Gastroesophageal sphincter (tissue), 4 donors: Measurements from ENCODE around the gene PSMD7. TPM values are rescaled to one million over a fixed set of nuclear protein-coding genes. Genes with fewer than 3 reads are reported as not detected.

Experiments used
- ATAC-seq: fragments of 150-250 bp; one replicate; pipeline ENCODE4 v1.9.1; 2016; ENCODE audit warnings: mild to moderate bottlenecking, moderate library complexity
- H3K27ac ChIP-seq, 4 donors: fragments of 200-600 bp; sonication (generic) in 3 of 4; 1 replicate in 3 of 4; 2 replicates in 1 of 4; pipeline ENCODE4 v1.5.1; 2016 to 2019
- H3K27me3 ChIP-seq: fragments of 200-600 bp; sonication (generic); one replicate; pipeline ENCODE4 v1.5.1; 2019
- H3K36me3 ChIP-seq, 2 donors: fragments of 200-600 bp; sonication (generic); one replicate each; pipeline ENCODE4 v1.5.1; 2019; ENCODE audit warnings: control low read depth in 1 of 2
- H3K4me1 ChIP-seq, 3 donors: fragments of 200-600 bp; sonication (generic); 1 replicate in 2 of 3; 2 replicates in 1 of 3; pipeline ENCODE4 v1.5.1; 2016 to 2019; ENCODE audit warnings: control low read depth in 2 of 3
- H3K4me3 ChIP-seq, 2 donors: fragments of 200-600 bp; sonication (generic); one replicate each; pipeline ENCODE4 v1.5.1; 2019; ENCODE audit warnings: mild to moderate bottlenecking in 1 of 2, moderate library complexity in 1 of 2
- H3K9me3 ChIP-seq, 3 donors: fragments of 200-600 bp; sonication (generic); one replicate each; pipeline ENCODE4 v1.5.1; 2017 to 2019; ENCODE audit warnings: control low read depth in 2 of 3
- EP300 ChIP-seq: sonication (generic); formaldehyde crosslinking; IDR thresholded peaks from one replicate; pipeline ENCODE4 v1.6.1; 2017; ENCODE audit warnings: antibody characterized with exemption, mild to moderate bottlenecking
- POLR2A ChIP-seq, 2 donors: fragments of 450-650 bp; IDR thresholded peaks; one replicate each; pipeline ENCODE4 v1.6.1; 2017; ENCODE audit warnings: antibody characterized with exemption in 2 of 2, mild to moderate bottlenecking in 2 of 2, moderate library complexity in 1 of 2
- POLR2AphosphoS5 ChIP-seq: sonication (generic); formaldehyde crosslinking; IDR thresholded peaks from one replicate; pipeline ENCODE4 v1.6.1; 2017; ENCODE audit warnings: antibody characterized with exemption
- WGBS, 2 donors: methylation state at CpG; one replicate each; pipeline ENCODE4 v1.1.5; 2018; ENCODE audit warnings: low coverage in 1 of 2; 5-methylcytosine and 5-hydroxymethylcytosine counted together
- total RNA-seq, 4 donors: library from RNA; depleted of rRNA; stranded (reverse); fragments of >200 nt; gene quantifications; one replicate each; pipeline ENCODE4 v1.1.0, GENCODE V29; 2016
- TF ChIP-seq, protein P1 (sequence below), 4 experiments: fragments of 200-600 bp in 2 of 4; fragments of 450-650 bp in 2 of 4; sonication (generic) in 1 of 4; IDR thresholded peaks; one replicate each; pipeline ENCODE4 v1.5.1; 2017 to 2019; ENCODE audit warnings: antibody characterized with exemption in 4 of 4, mild to moderate bottlenecking in 2 of 4, moderate library complexity in 2 of 4

PSMD7 gene
- total RNA-seq = 100 to 1,000 TPM in 3 of 4 donors, 10 to 100 TPM in 1; 70.5 to 111 (median 105) TPM

DNA sequence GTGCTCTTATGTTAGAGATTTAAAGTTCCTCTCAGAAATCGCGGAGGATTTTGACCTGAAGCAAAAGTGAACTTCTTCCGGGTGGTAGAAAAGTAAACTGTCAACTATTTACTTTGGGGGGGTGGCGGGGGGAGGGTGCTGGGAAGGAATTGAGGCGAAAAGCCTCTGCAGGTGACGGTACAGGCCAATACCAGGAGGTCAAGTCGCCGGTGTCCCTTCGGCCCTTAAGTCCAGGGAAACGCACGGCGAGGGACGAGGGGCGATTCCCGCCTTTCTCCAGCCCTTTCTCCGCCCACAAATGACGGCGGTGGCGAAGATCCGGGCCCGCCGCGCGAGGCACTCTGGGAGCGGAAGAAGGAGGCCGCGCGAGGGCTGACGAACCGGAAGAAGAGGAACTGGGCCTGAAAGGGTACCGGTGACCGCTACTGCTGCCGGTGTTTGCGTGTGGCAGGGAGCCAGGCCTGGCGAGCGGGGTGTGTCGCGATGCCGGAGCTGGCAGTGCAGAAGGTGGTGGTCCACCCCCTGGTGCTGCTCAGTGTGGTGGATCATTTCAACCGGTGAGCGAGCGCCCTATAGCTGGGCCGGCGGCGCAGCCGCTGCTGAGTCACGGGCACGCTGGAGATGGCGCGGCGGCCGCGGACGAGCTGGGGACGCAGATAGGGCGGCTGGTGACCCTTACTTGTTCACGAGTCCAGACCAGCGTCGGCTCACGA lies at the start of gene PSMD7:
TSS of gene PSMD7 (plus strand) at position 383 of the 713 bp plus-strand sequence. CDS start at position 484, 101 bp downstream.
- peak within 1 kb of the TSS; percentile 84 to 93 (median 93) for H3K27ac ChIP-seq
- peak; percentile 96 for ATAC-seq
- no peak for TF ChIP-seq EP300
- TF ChIP-seq POLR2AphosphoS5 = peak; percentile 90
- TF ChIP-seq POLR2A (IDR thresholded peaks at IDR 0.05) = peak; percentile 75 to 85
- TF ChIP-seq, protein P1, sequence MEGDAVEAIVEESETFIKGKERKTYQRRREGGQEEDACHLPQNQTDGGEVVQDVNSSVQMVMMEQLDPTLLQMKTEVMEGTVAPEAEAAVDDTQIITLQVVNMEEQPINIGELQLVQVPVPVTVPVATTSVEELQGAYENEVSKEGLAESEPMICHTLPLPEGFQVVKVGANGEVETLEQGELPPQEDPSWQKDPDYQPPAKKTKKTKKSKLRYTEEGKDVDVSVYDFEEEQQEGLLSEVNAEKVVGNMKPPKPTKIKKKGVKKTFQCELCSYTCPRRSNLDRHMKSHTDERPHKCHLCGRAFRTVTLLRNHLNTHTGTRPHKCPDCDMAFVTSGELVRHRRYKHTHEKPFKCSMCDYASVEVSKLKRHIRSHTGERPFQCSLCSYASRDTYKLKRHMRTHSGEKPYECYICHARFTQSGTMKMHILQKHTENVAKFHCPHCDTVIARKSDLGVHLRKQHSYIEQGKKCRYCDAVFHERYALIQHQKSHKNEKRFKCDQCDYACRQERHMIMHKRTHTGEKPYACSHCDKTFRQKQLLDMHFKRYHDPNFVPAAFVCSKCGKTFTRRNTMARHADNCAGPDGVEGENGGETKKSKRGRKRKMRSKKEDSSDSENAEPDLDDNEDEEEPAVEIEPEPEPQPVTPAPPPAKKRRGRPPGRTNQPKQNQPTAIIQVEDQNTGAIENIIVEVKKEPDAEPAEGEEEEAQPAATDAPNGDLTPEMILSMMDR (IDR thresholded peaks at IDR 0.05) = no peak
- 0 to 1% methylated on average over 14 to 19 of the region's 60 CpGs for WGBS, 2 donors
- H3K4me3 ChIP-seq = peak within 1 kb of the TSS; percentile 73 to 89
- H3K36me3 ChIP-seq = peaks cover 8 to 34% of the 10 kb centered on the region in 2 donors
- no peaks in the 10 kb centered on the region for H3K27me3 ChIP-seq
- peaks cover 6 to 43% (median 13%) of the 10 kb centered on the region in 3 donors for H3K4me1 ChIP-seq
- H3K9me3 ChIP-seq = peaks cover 0 to 6% (median 0%) of the 10 kb centered on the region in 3 donors

DNA sequence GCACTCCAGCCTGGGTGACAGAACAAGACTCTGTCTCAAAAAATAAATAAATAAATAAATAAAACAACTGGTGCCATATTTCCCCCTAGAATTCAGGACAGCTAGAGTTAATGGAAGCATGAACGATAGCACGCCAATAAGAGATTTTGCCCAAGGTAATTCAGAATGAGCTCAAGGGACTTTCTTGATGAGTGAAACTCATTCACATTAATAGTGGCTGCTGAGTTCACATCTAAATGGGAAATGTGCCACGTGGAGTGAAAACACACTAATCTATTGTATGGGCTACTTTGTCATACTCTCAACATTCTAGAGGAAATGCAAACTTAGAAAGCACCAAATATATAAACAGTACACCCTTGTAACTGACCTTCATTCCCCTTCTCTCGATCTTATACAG lies 47.4 kb upstream of the PSMD7 start:
- WGBS, 2 donors = 57 to 68% methylated on average over 4 of the region's 4 CpGs
- ATAC-seq = no peak
- Histone ChIP-seq H3K9me3 (no peaks in the 10 kb centered on the region), H3K4me1 (no peaks in the 10 kb centered on the region), H3K4me3 (no peak overlapping the region), H3K27ac (no peak overlapping the region), H3K27me3 (no peaks in the 10 kb centered on the region), H3K36me3 (no peaks in the 10 kb centered on the region)
- TF ChIP-seq POLR2A (IDR thresholded peaks at IDR 0.05) = no peak
- TF ChIP-seq EP300 = no peak
- TF ChIP-seq, protein P1 (IDR thresholded peaks at IDR 0.05) = no peak
- TF ChIP-seq POLR2AphosphoS5 = no peak

DNA sequence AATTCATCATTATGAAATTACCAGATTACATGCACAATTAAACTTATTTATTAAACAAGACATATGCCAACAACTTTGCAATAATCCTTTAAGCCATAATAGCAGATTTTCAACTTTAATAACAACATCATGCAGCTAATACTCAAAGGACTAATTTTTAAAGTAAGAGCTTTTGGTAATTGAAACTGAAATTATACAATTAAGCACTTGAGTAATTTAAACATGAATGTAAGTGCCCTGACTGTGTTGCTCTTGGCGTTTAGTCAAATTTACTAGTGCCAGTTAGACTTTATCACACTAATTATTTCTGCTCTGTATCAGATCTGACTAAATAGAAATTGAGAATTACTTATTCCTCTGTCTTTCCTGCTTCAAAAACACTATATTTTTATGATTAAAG lies 46.8 kb upstream of the PSMD7 start:
- ATAC-seq = no peak
- no peaks in the 10 kb centered on the region for H3K4me1 ChIP-seq
- no peaks in the 10 kb centered on the region for H3K9me3 ChIP-seq
- no peak overlapping the region for H3K4me3 ChIP-seq
- no peaks in the 10 kb centered on the region for H3K36me3 ChIP-seq
- H3K27ac ChIP-seq = no peak overlapping the region
- WGBS, 2 donors = 71 to 93% methylated on average over 1 of the region's 1 CpG
- no peaks in the 10 kb centered on the region for H3K27me3 ChIP-seq
- TF ChIP-seq EP300 (no peak), POLR2A (IDR thresholded peaks at IDR 0.05) (no peak), POLR2AphosphoS5 (no peak)
- TF ChIP-seq, protein P1 (IDR thresholded peaks at IDR 0.05) = no peak

DNA sequence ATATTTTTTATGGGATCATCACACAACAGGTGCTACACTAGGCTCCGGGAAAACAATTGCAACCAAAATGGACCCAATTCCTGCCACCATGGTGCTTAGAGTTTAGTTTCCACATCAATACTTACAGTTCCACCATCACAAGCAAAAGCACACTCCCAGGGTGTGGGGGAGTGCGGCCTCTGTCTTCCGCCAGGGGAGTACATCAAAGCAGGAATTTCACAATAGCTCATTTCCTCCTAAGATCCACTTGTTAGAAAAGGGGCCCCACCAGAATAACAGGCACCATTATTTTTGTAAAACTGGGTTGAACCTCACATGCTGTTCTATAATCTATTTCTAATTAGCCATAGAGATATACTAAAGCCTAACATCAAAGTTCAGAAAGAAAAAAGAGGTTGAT lies 44.3 kb upstream of the PSMD7 start:
- 76 to 100% methylated on average over 2 to 3 of the region's 3 CpGs for WGBS, 2 donors
- ATAC-seq = no peak
- no peak for TF ChIP-seq POLR2A (IDR thresholded peaks at IDR 0.05)
- TF ChIP-seq, protein P1 (IDR thresholded peaks at IDR 0.05) = no peak
- no peak for TF ChIP-seq EP300
- no peak for TF ChIP-seq POLR2AphosphoS5

More for the DNA sequence above, 44.3 kb upstream of the PSMD7 start:
- H3K9me3 ChIP-seq = no peaks in the 10 kb centered on the region
- H3K27me3 ChIP-seq = no peaks in the 10 kb centered on the region
- no peaks in the 10 kb centered on the region for H3K4me1 ChIP-seq
- H3K36me3 ChIP-seq = no peaks in the 10 kb centered on the region
- no peak overlapping the region for H3K27ac ChIP-seq
- no peak overlapping the region for H3K4me3 ChIP-seq
